IPS-NIHi11 (cell line): Measurements from ENCODE around the gene SCYGR5.
"Not testable (repeated sequence)": the region's sequence is repeated elsewhere in the genome, so short reads cannot be mapped to it uniquely, and the experiment has no call there.

Experiments used
- DNase-seq: peaks from one replicate; pipeline ENCODE4 v3.0.0; 2012; ENCODE audit warnings: mixed read lengths, low spot score

The SCYGR5 gene

DNA sequence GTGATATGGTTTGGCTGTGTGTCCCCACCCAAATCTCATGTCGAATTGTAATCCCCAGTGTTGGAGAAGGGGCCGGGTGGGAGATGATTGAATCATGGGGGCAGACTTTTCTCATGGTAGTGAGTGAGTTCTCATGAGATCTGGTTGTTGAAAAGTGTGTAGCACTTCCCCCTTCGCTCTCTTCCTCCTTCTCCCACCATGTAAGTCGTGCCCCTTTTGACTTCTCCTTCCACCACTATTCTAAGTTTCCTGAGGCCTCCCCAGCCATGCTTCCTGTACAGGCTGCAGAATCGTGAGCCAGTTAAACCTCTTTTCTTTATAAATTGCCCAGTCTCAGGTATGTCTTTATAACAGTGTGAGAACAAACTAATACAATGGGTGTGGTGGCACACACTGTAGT is 7.0 kb downstream of the SCYGR5 start:
- not testable (repeated sequence) for DNase-seq

- no peak for DNase-seq
Observed at GRCh38 chr2:227674485-227674884, 7.9 kb downstream of the SCYGR5 start.

- DNase-seq: no peak
Observed at GRCh38 chr2:227677928-227678327, 11.3 kb downstream of the SCYGR5 start.

DNA sequence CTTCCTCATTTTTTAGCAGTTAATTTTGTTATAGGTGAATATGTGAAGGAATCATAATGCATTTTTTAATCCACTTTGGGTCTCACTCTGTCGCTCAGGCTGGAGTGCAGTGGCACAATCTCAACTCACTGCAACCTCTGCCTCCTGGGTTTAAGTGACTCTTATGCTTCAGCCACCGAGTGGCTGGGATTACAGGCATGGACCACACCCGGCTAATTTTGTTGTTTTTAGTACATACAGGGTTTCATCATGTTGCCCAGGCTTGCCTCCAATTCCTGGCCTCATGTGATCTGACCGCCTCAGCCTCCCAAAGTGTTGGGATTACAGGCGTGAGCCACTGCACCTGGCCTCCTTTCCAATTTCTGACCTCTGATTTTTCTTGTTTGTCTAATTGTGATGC is 17.7 kb downstream of the SCYGR5 start:
- DNase-seq: no peak

- no peak for DNase-seq
Observed at GRCh38 chr2:227687189-227687588, 20.6 kb downstream of the SCYGR5 start.

- DNase-seq: no peak
Observed at GRCh38 chr2:227696990-227697679, 30.5 kb downstream of the SCYGR5 start.

DNA sequence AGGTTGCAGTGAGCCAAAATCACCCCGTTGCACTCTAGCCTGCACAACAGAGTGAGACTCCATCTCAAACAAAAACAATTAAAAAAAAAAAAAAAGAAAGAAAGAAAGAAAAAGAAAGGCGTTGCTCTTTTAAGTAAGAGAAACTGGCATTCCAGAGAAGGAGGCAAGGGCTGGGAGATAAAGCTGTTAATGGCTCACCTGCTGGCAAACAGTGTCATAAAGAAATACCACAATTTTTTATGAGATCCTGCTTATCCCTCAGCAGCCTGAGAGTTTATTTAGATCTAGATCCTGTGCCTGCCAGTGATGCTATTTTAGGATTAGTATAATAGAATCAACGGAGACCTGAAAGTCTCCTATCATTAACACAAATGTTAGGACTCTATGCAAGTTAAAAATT is 35.0 kb downstream of the SCYGR5 start:
- no peak for DNase-seq

DNA sequence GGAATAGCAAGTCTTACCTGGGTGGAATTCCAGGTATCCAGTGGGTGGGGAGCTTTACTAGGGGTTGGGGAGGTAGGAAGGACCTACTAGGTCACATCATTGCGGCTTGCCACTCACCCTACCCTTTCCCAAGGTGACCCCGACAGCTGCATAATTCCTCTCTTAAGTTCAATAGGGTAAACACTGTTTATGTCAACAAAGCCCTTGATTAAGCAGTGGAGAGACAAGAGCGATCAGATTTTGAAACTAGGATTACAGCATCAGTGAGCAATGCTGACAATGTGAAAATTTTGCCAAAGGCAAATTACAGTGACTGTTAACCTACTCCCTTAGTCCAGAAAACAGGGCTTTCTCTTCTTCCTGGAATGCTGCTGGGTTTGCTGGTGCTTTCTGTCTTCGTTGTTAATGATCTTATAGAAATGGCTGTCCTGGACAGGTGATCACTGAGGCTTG is 36.7 kb downstream of the SCYGR5 start:
- peak; percentile 19 for DNase-seq

- DNase-seq: no peak
Observed at GRCh38 chr2:227703961-227704360, 37.4 kb downstream of the SCYGR5 start.

- no peak for DNase-seq
Observed at GRCh38 chr2:227706859-227707258, 40.3 kb downstream of the SCYGR5 start.

GRCh38 chr2:227707390-227707789 is 40.8 kb downstream of the SCYGR5 start:
- no peak for DNase-seq

GRCh38 chr2:227710986-227711385 is 44.4 kb downstream of the SCYGR5 start:
- DNase-seq: no peak

DNA sequence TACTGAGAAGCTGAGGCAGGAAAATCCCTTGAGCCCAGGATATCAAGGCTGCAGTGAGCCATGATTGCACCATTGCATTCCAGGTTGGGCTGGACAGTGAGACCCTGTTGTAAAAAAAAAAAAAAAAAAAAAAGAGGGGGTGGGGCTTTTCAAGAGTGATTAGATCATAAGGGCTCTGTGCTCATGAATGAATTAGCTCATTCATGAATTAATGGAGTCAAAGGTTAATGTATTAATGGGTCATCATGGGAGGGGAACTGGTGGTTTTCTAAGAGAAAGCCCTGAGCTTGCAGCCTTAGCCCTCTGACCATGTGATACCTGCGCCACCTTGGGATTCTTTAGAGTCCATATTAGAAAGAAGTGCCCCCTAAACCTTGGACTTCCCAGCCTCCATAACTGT is 46.7 kb downstream of the SCYGR5 start:
- no peak for DNase-seq

GRCh38 chr2:227716501-227716900 is 49.9 kb downstream of the SCYGR5 start:
- DNase-seq: no peak
